ENCODE measurements around the gene RMND5A.

The RMND5A gene

DNA sequence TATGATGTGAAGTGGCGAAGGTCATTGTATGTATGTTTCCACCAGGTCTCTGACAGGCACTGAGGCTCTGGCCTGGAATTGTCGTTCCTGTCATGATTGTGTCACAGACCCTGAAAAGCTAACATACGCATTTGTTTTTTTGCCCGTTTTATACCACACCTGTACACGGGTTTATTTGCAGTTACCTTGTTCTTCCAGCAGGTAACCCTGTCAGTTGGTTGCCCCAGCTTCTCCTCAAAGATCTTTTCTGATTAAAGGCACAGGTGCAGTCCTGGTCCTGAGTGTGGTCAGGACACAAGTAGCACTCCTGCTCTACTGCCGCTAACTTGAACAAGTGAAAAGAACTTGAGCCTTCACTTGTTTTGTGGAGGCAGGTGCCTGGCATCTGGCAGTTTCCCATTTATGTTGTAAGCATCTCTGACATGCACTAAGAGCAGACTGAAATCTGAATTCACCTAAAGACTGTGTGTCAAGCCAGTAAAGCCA, 50.8 kb downstream of the RMND5A start:
- no peaks in the 10 kb centered on the region for H3K4me1 ChIP-seq (ENCODE audit: control insufficient read depth in 1 of 2, insufficient read depth in 1 of 2, low read depth in 1 of 2, low read length in 1 of 2)
- H3K4me3 ChIP-seq (ENCODE audit: low read depth in 1 of 2, low read length in 1 of 2) = no peak overlapping the region
- no peaks in the 10 kb centered on the region for H3K9me3 ChIP-seq
- peaks cover 98% of the 10 kb centered on the region for H3K36me3 ChIP-seq
- no peaks in the 10 kb centered on the region for H3K27me3 ChIP-seq
- H3K27ac ChIP-seq = no peak overlapping the region
- TF ChIP-seq, protein P1, sequence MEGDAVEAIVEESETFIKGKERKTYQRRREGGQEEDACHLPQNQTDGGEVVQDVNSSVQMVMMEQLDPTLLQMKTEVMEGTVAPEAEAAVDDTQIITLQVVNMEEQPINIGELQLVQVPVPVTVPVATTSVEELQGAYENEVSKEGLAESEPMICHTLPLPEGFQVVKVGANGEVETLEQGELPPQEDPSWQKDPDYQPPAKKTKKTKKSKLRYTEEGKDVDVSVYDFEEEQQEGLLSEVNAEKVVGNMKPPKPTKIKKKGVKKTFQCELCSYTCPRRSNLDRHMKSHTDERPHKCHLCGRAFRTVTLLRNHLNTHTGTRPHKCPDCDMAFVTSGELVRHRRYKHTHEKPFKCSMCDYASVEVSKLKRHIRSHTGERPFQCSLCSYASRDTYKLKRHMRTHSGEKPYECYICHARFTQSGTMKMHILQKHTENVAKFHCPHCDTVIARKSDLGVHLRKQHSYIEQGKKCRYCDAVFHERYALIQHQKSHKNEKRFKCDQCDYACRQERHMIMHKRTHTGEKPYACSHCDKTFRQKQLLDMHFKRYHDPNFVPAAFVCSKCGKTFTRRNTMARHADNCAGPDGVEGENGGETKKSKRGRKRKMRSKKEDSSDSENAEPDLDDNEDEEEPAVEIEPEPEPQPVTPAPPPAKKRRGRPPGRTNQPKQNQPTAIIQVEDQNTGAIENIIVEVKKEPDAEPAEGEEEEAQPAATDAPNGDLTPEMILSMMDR (IDR thresholded peaks at IDR 0.05) = no peak

DNA sequence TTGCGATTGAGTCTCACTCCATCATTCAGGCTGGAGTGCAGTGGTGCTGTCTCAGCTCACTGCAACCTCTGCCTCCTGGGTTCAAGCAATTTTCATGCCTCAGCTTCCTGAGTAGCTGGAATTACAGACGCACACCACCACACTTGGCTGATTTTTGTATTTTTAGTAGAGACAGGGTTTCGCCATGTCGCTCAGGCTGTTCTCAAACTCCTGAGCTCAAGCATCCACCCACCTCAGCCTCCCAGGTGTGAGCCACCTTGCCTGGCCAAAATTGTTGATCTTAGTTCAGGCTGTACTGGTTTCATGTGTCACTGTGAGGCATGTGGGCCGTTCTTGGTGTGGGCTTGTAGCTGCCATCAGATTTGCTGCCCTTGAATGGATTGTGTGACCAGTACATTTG, 52.5 kb downstream of the RMND5A start:
- TF ChIP-seq, protein P1 (IDR thresholded peaks at IDR 0.05) = no peak

GRCh38 chr2:86774862-86775261, 54.8 kb downstream of the RMND5A start:
- peaks cover 67% of the 10 kb centered on the region for H3K36me3 ChIP-seq
- H3K4me1 ChIP-seq (ENCODE audit: control insufficient read depth in 1 of 2, insufficient read depth in 1 of 2, low read depth in 1 of 2, low read length in 1 of 2) = peaks cover 0 to 7% of the 10 kb centered on the region in 2 experiments
- TF ChIP-seq, protein P1 (IDR thresholded peaks at IDR 0.05) = no peak
- H3K27ac ChIP-seq = no peak overlapping the region
- no peak overlapping the region for H3K4me3 ChIP-seq (ENCODE audit: low read depth in 1 of 2, low read length in 1 of 2)
- H3K27me3 ChIP-seq = no peaks in the 10 kb centered on the region
- H3K9me3 ChIP-seq = no peaks in the 10 kb centered on the region

More for the DNA sequence above, 52.5 kb downstream of the RMND5A start:
- Histone ChIP-seq H3K4me3 (ENCODE audit: low read depth in 1 of 2, low read length in 1 of 2) (no peak overlapping the region), H3K9me3 (no peaks in the 10 kb centered on the region), H3K4me1 (ENCODE audit: control insufficient read depth in 1 of 2, insufficient read depth in 1 of 2, low read depth in 1 of 2, low read length in 1 of 2) (peaks cover 0 to 7% of the 10 kb centered on the region in 2 experiments), H3K27ac (no peak overlapping the region), H3K36me3 (peaks cover 87% of the 10 kb centered on the region), H3K27me3 (no peaks in the 10 kb centered on the region)

DNA sequence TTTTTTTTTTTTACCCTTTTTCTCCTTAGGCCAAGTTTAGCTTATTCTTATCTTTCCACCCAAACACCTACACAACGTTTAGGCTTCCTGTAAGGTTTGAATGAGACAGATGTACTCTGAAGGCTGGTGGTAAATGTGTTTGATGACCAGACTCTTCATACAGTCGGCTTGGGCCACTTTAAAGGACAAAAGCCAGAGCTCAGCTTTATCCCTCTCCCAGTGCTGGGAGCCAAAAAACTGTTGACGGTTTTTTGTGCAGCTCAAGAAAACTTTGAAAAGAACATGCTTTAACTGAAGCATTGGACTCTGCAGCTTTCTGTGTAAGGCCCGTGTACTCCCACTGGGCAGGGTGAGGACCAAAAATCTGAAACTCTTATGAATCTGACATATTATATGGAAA, 55.2 kb downstream of the RMND5A start:
- Histone ChIP-seq H3K27ac (no peak overlapping the region), H3K36me3 (peaks cover 62% of the 10 kb centered on the region), H3K27me3 (no peaks in the 10 kb centered on the region), H3K9me3 (no peaks in the 10 kb centered on the region), H3K4me1 (ENCODE audit: control insufficient read depth in 1 of 2, insufficient read depth in 1 of 2, low read depth in 1 of 2, low read length in 1 of 2) (peaks cover 0 to 7% of the 10 kb centered on the region in 2 experiments), H3K4me3 (ENCODE audit: low read depth in 1 of 2, low read length in 1 of 2) (no peak overlapping the region)
- TF ChIP-seq, protein P1 (IDR thresholded peaks at IDR 0.05) = no peak

GRCh38 chr2:86776532-86776931, 56.4 kb downstream of the RMND5A start:
- Histone ChIP-seq H3K27ac (no peak overlapping the region), H3K9me3 (no peaks in the 10 kb centered on the region), H3K27me3 (peaks cover 4% of the 10 kb centered on the region), H3K4me3 (ENCODE audit: low read depth in 1 of 2, low read length in 1 of 2) (no peak overlapping the region), H3K36me3 (peaks cover 50% of the 10 kb centered on the region), H3K4me1 (ENCODE audit: control insufficient read depth in 1 of 2, insufficient read depth in 1 of 2, low read depth in 1 of 2, low read length in 1 of 2) (peaks cover 4 to 10% of the 10 kb centered on the region in 2 experiments)
- TF ChIP-seq, protein P1 (IDR thresholded peaks at IDR 0.05) = no peak
